Loucy (cell line): Measurements from ENCODE around the gene ATP13A3.

Experiments
- EZH2phosphoT487 ChIP-seq: fragments of 200-600 bp; IDR thresholded peaks from 2 replicates; pipeline ENCODE4 v1.6.1; 2018; ENCODE audit warnings: antibody characterized with exemption, mild to moderate bottlenecking, moderate library complexity, borderline replicate concordance
- TF ChIP-seq, protein P1 (sequence below): fragments of 200-600 bp; sonication (generic); conservative IDR thresholded peaks from 2 replicates; pipeline ENCODE4 v1.5.1; 2014; ENCODE audit warnings: mild to moderate bottlenecking, antibody characterized with exemption, low read length

DNA sequence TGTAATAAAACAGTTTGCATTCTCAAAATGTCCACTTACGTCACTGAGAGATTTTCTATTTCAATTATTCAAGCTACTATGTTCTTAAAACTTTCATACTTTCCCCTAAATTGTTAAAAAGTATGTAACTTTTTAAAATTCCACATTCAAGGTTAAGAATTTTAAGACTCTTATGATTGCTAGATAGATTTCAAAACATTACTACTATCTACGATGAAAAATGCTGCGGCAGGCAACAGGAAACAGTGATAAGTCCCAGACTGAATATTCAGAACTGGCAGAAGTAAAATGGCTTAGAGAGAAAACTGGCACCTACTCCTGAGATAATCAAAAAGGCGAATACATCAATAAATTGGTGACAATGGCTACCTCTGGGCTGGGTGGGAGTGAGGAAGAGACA lies 16.2 kb downstream of the ATP13A3 start:
- TF ChIP-seq, protein P1, sequence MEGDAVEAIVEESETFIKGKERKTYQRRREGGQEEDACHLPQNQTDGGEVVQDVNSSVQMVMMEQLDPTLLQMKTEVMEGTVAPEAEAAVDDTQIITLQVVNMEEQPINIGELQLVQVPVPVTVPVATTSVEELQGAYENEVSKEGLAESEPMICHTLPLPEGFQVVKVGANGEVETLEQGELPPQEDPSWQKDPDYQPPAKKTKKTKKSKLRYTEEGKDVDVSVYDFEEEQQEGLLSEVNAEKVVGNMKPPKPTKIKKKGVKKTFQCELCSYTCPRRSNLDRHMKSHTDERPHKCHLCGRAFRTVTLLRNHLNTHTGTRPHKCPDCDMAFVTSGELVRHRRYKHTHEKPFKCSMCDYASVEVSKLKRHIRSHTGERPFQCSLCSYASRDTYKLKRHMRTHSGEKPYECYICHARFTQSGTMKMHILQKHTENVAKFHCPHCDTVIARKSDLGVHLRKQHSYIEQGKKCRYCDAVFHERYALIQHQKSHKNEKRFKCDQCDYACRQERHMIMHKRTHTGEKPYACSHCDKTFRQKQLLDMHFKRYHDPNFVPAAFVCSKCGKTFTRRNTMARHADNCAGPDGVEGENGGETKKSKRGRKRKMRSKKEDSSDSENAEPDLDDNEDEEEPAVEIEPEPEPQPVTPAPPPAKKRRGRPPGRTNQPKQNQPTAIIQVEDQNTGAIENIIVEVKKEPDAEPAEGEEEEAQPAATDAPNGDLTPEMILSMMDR, result no peak
- TF ChIP-seq EZH2phosphoT487, result no peak
